ENCODE results near the gene MIDN.

- no peak for TF ChIP-seq EP300 (IDR thresholded peaks at IDR 0.05)
- no peak for TF ChIP-seq CTCF (IDR thresholded peaks at IDR 0.05)
- no peak for TF ChIP-seq POLR2A (IDR thresholded peaks at IDR 0.05)
Observed at GRCh38 chr19:1288833-1289685, 40.7 kb downstream of the MIDN start.
